OCI-LY1 (cell line): ENCODE results near the gene TNNI2.
"Not testable (repeated sequence)": the region's sequence is repeated elsewhere in the genome, so short reads cannot be mapped to it uniquely, and the experiment has no call there.

ENCODE experiments used
- H2AFZ ChIP-seq: fragments of 200-600 bp; sonication (generic), shearing (Covaris generic); 2 replicates; pipeline ENCODE4 v1.6.0; 2014; ENCODE audit warnings: antibody characterized with exemption, mild to moderate bottlenecking, low read length
- H3F3A ChIP-seq: fragments of 200-600 bp; sonication (generic), shearing (Covaris generic); 2 replicates; pipeline ENCODE4 v1.6.0; 2014; ENCODE audit warnings: mild to moderate bottlenecking, antibody characterized with exemption, low read length, moderate library complexity; ENCODE audit not compliant: insufficient read depth
- H3K27ac ChIP-seq: fragments of 200-600 bp; sonication (generic); 2 replicates; pipeline ENCODE4 v1.5.1; 2014; ENCODE audit warnings: low read length, mixed run types, mild to moderate bottlenecking, low read depth; ENCODE audit not compliant: poor library complexity, severe bottlenecking
- H3K27me3 ChIP-seq: fragments of 200-600 bp; sonication (generic); 2 replicates; pipeline ENCODE4 v1.6.0; 2014; ENCODE audit warnings: antibody characterized with exemption, mild to moderate bottlenecking, low read length, moderate library complexity; ENCODE audit not compliant: insufficient read depth
- H3K36me3 ChIP-seq: fragments of 200-600 bp; sonication (generic); 2 replicates; pipeline ENCODE4 v1.6.1; 2014; ENCODE audit warnings: mild to moderate bottlenecking, antibody characterized with exemption, low read length, moderate library complexity, mixed read lengths; ENCODE audit not compliant: insufficient read depth
- H3K4me1 ChIP-seq: fragments of 200-600 bp; sonication (generic); 2 replicates; pipeline ENCODE4 v1.5.1; 2014; ENCODE audit warnings: mild to moderate bottlenecking, low read length, moderate library complexity; ENCODE audit not compliant: insufficient read depth, severe bottlenecking
- H3K4me2 ChIP-seq: fragments of 200-600 bp; sonication (generic), shearing (Covaris generic); 2 replicates; pipeline ENCODE4 v1.6.1; 2014; ENCODE audit warnings: low read length
- H3K4me3 ChIP-seq: fragments of 200-600 bp; sonication (generic); 2 replicates; pipeline ENCODE4 v1.5.1; 2014; ENCODE audit warnings: low read length, low read depth, mild to moderate bottlenecking, mixed read lengths; ENCODE audit not compliant: poor library complexity, severe bottlenecking
- H3K79me2 ChIP-seq: fragments of 200-600 bp; shearing (Covaris generic); 2 replicates; pipeline ENCODE4 v1.6.1; 2016; ENCODE audit warnings: mixed run types, low read length, mixed read lengths; ENCODE audit not compliant: insufficient read depth
- H3K9ac ChIP-seq: fragments of 200-600 bp; sonication (generic), shearing (Covaris generic); 2 replicates; pipeline ENCODE4 v1.6.1; 2014; ENCODE audit warnings: mild to moderate bottlenecking, low read length, mixed read lengths
- H3K9me2 ChIP-seq: fragments of 200-600 bp; sonication (generic), shearing (Covaris generic); 2 replicates; pipeline ENCODE4 v1.6.1; 2014; ENCODE audit warnings: low read depth, mild to moderate bottlenecking, low read length, mixed read lengths
- H3K9me3 ChIP-seq: fragments of 200-600 bp; shearing (Covaris generic); 2 replicates; pipeline ENCODE4 v1.6.1; 2014; ENCODE audit warnings: low read length, mixed read lengths
- H4K20me1 ChIP-seq: fragments of 200-600 bp; sonication (generic), shearing (Covaris generic); 2 replicates; pipeline ENCODE4 v1.6.0; 2016; ENCODE audit warnings: mild to moderate bottlenecking, low read length; ENCODE audit not compliant: insufficient read depth
- CTCF ChIP-seq: fragments of 200-600 bp; sonication (generic), shearing (Covaris generic); IDR thresholded peaks from 2 replicates; pipeline ENCODE4 v1.5.1; 2017; ENCODE audit warnings: mild to moderate bottlenecking, antibody characterized with exemption, low read length, moderate library complexity, mixed read lengths
- EZH2 ChIP-seq: fragments of 200-600 bp; sonication (generic), shearing (Covaris generic); IDR thresholded peaks from 2 replicates; pipeline ENCODE4 v1.8.0; 2017; ENCODE audit warnings: borderline replicate concordance, mixed run types, mild to moderate bottlenecking, antibody characterized with exemption, low read length, moderate library complexity, mixed read lengths

The TNNI2 gene

DNA sequence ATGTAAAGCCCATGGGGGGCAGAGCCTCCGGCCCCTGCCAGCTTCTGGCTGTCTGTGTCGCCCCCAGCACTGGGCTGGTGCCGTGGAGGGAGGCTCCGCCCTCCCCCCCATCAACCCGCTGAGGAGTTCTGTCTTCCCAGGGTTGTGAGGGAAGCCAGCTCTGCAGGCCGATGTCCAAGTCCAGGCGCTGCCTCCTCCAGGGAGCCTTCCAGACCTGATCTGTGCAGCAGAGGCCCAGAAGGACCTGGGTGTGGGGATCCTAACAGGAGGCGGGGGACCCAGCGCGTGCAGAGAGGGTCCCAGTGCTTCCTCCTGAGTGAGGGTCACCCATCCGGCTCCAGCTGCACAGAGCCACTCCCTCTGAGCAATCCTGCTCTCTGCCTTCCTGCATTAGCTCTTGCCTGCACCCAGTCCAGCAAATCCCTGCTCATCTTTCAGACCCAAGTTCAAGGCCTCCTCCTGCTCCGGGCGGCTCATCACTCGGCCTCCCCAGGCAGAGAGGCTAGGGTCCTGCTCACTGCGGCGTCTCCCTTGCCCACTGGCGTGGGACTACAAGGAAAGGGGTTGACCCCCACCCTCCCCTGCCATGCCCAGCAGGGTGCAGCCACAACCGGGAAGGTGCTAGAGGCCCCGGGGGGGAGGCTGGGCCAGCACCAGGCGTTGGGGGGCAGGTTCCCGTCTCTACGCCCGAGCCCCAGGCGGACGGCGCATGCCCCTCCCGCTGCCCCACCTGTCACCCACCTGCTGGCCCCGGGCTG lies 36.5 kb downstream of the TNNI2 start:
- Histone ChIP-seq H4K20me1 (no peaks in the 10 kb centered on the region), H3K79me2 (no peaks in the 10 kb centered on the region), H2AFZ (no peak overlapping the region), H3K4me2 (no peak overlapping the region), H3K9ac (no peak overlapping the region), H3K27me3 (no peaks in the 10 kb centered on the region), H3K9me2 (no peaks in the 10 kb centered on the region), H3K4me1 (peaks cover 8% of the 10 kb centered on the region), H3K27ac (no peak overlapping the region), H3F3A (no peaks in the 10 kb centered on the region), H3K36me3 (no peaks in the 10 kb centered on the region), H3K9me3 (no peaks in the 10 kb centered on the region), H3K4me3 (no peak overlapping the region)
- TF ChIP-seq EZH2 (no peak), CTCF (no peak)

GRCh38 chr11:1875851-1876301 lies 37.1 kb downstream of the TNNI2 start:
- H3F3A ChIP-seq, H3K4me3 ChIP-seq, H3K27me3 ChIP-seq, H3K9ac ChIP-seq, H4K20me1 ChIP-seq, H3K9me3 ChIP-seq, H2AFZ ChIP-seq, H3K9me2 ChIP-seq, H3K4me2 ChIP-seq, H3K27ac ChIP-seq, H3K79me2 ChIP-seq, H3K36me3 ChIP-seq, H3K4me1 ChIP-seq: not testable (repeated sequence)

GRCh38 chr11:1876361-1877063 lies 37.7 kb downstream of the TNNI2 start:
- H3K9me2 ChIP-seq, result no peaks in the 10 kb centered on the region
- no peaks in the 10 kb centered on the region for H3F3A ChIP-seq
- H3K4me3 ChIP-seq, result no peak overlapping the region
- H3K4me1 ChIP-seq, result peaks cover 2% of the 10 kb centered on the region
- H3K36me3 ChIP-seq, result no peaks in the 10 kb centered on the region
- H3K27me3 ChIP-seq, result no peaks in the 10 kb centered on the region
- no peak overlapping the region for H3K9ac ChIP-seq
- H3K9me3 ChIP-seq, result no peaks in the 10 kb centered on the region
- H2AFZ ChIP-seq, result no peak overlapping the region
- H3K79me2 ChIP-seq, result no peaks in the 10 kb centered on the region
- H3K4me2 ChIP-seq, result no peak overlapping the region
- TF ChIP-seq EZH2, result no peak
- peak; percentile 67 for TF ChIP-seq CTCF
- H3K27ac ChIP-seq, result no peak overlapping the region
- no peaks in the 10 kb centered on the region for H4K20me1 ChIP-seq
